Gastroesophageal sphincter (tissue), 4 donors: ENCODE results near the gene IKZF2. TPM values are rescaled to one million over a fixed set of nuclear protein-coding genes. Genes with fewer than 3 reads are reported as not detected.

ENCODE experiments used
- ATAC-seq: fragments of 150-250 bp; one replicate; pipeline ENCODE4 v1.9.1; 2016; ENCODE audit warnings: mild to moderate bottlenecking, moderate library complexity
- H3K27ac ChIP-seq, 4 donors: fragments of 200-600 bp; sonication (generic) in 3 of 4; 1 replicate in 3 of 4; 2 replicates in 1 of 4; pipeline ENCODE4 v1.5.1; 2016 to 2019
- H3K27me3 ChIP-seq: fragments of 200-600 bp; sonication (generic); one replicate; pipeline ENCODE4 v1.5.1; 2019
- H3K36me3 ChIP-seq, 2 donors: fragments of 200-600 bp; sonication (generic); one replicate each; pipeline ENCODE4 v1.5.1; 2019; ENCODE audit warnings: control low read depth in 1 of 2
- H3K4me1 ChIP-seq, 3 donors: fragments of 200-600 bp; sonication (generic); 1 replicate in 2 of 3; 2 replicates in 1 of 3; pipeline ENCODE4 v1.5.1; 2016 to 2019; ENCODE audit warnings: control low read depth in 2 of 3
- H3K4me3 ChIP-seq, 2 donors: fragments of 200-600 bp; sonication (generic); one replicate each; pipeline ENCODE4 v1.5.1; 2019; ENCODE audit warnings: mild to moderate bottlenecking in 1 of 2, moderate library complexity in 1 of 2
- H3K9me3 ChIP-seq, 3 donors: fragments of 200-600 bp; sonication (generic); one replicate each; pipeline ENCODE4 v1.5.1; 2017 to 2019; ENCODE audit warnings: control low read depth in 2 of 3
- EP300 ChIP-seq: sonication (generic); formaldehyde crosslinking; IDR thresholded peaks from one replicate; pipeline ENCODE4 v1.6.1; 2017; ENCODE audit warnings: antibody characterized with exemption, mild to moderate bottlenecking
- POLR2A ChIP-seq, 2 donors: fragments of 450-650 bp; IDR thresholded peaks; one replicate each; pipeline ENCODE4 v1.6.1; 2017; ENCODE audit warnings: antibody characterized with exemption in 2 of 2, mild to moderate bottlenecking in 2 of 2, moderate library complexity in 1 of 2
- POLR2AphosphoS5 ChIP-seq: sonication (generic); formaldehyde crosslinking; IDR thresholded peaks from one replicate; pipeline ENCODE4 v1.6.1; 2017; ENCODE audit warnings: antibody characterized with exemption
- WGBS, 2 donors: methylation state at CpG; one replicate each; pipeline ENCODE4 v1.1.5; 2018; ENCODE audit warnings: low coverage in 1 of 2; 5-methylcytosine and 5-hydroxymethylcytosine counted together
- total RNA-seq, 4 donors: library from RNA; depleted of rRNA; stranded (reverse); fragments of >200 nt; gene quantifications; one replicate each; pipeline ENCODE4 v1.1.0, GENCODE V29; 2016
- TF ChIP-seq, protein P1 (sequence below), 4 experiments: fragments of 200-600 bp in 2 of 4; fragments of 450-650 bp in 2 of 4; sonication (generic) in 1 of 4; IDR thresholded peaks; one replicate each; pipeline ENCODE4 v1.5.1; 2017 to 2019; ENCODE audit warnings: antibody characterized with exemption in 4 of 4, mild to moderate bottlenecking in 2 of 4, moderate library complexity in 2 of 4

Gene IKZF2
- total RNA-seq, 4 donors from 2014 or later, result 4.2 to 11.6 (median 9.6) TPM

DNA sequence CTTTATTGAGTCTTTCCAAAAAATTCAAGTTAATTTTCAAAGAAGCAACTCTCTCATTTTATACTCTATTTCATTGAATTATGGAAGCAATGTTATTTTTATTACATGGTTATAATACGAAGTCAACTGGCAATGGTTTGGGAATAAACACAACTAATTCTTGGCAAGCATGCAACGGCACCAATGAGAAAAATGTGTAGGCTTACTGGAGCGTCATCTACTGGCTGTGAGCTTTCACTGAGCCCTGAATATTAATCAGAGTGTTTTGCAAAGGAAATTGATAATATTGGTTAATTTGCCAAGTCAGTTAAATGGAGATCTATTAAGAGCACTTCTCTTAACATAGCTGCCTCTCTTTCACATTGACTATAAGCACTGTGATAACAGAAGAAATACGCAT, 163.9 kb downstream of the IKZF2 start:
- Histone ChIP-seq H3K4me3 (no peak overlapping the region), H3K9me3 (no peaks in the 10 kb centered on the region), H3K36me3 (peaks cover 0 to 4% of the 10 kb centered on the region in 2 donors), H3K4me1 (no peaks in the 10 kb centered on the region), H3K27ac (no peak overlapping the region), H3K27me3 (no peaks in the 10 kb centered on the region)
- WGBS, 2 donors, result 63 to 65% methylated on average over 3 to 4 of the region's 4 CpGs
- TF ChIP-seq EP300, result no peak
- TF ChIP-seq, protein P1, sequence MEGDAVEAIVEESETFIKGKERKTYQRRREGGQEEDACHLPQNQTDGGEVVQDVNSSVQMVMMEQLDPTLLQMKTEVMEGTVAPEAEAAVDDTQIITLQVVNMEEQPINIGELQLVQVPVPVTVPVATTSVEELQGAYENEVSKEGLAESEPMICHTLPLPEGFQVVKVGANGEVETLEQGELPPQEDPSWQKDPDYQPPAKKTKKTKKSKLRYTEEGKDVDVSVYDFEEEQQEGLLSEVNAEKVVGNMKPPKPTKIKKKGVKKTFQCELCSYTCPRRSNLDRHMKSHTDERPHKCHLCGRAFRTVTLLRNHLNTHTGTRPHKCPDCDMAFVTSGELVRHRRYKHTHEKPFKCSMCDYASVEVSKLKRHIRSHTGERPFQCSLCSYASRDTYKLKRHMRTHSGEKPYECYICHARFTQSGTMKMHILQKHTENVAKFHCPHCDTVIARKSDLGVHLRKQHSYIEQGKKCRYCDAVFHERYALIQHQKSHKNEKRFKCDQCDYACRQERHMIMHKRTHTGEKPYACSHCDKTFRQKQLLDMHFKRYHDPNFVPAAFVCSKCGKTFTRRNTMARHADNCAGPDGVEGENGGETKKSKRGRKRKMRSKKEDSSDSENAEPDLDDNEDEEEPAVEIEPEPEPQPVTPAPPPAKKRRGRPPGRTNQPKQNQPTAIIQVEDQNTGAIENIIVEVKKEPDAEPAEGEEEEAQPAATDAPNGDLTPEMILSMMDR (IDR thresholded peaks at IDR 0.05), result no peak
- TF ChIP-seq POLR2A (IDR thresholded peaks at IDR 0.05), result no peak
- no peak for TF ChIP-seq POLR2AphosphoS5
- no peak for ATAC-seq

GRCh38 chr2:212984129-212984528, 167.3 kb downstream of the IKZF2 start:
- TF ChIP-seq POLR2A (IDR thresholded peaks at IDR 0.05) (no peak), POLR2AphosphoS5 (no peak), EP300 (no peak)
- TF ChIP-seq, protein P1 (IDR thresholded peaks at IDR 0.05), result no peak
- H3K9me3 ChIP-seq, result no peaks in the 10 kb centered on the region
- H3K4me1 ChIP-seq, result no peaks in the 10 kb centered on the region
- peaks cover 0 to 4% of the 10 kb centered on the region in 2 donors for H3K36me3 ChIP-seq
- no peak overlapping the region for H3K27ac ChIP-seq
- 72 to 81% methylated on average over 5 to 6 of the region's 6 CpGs for WGBS, 2 donors
- no peak overlapping the region for H3K4me3 ChIP-seq
- no peaks in the 10 kb centered on the region for H3K27me3 ChIP-seq
- ATAC-seq, result no peak

DNA sequence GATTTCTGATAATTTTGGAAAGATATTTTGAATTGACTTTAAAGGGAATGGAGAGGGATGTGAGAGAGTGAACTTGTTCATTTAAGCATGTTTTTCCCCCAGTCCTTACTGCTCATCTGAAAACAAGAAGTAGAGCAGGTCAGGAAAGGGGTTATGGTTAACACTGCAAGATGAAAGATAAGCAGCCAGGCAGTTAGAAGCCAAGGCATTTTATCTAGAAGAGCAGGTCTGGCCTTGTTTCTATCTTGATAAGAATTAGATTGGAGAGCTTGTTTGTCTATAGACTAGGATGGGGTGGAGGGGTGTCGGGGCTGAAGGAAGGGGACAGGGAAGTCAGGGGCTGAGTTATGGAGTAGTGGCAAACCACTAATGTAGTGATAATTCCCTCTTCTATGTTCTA, 171.6 kb downstream of the IKZF2 start:
- TF ChIP-seq EP300 (no peak), POLR2A (IDR thresholded peaks at IDR 0.05) (no peak), POLR2AphosphoS5 (no peak)
- TF ChIP-seq, protein P1 (IDR thresholded peaks at IDR 0.05), result no peak
- no peak for ATAC-seq
- H3K27me3 ChIP-seq, result no peaks in the 10 kb centered on the region
- no peak overlapping the region for H3K4me3 ChIP-seq
- H3K4me1 ChIP-seq, result no peaks in the 10 kb centered on the region
- no peaks in the 10 kb centered on the region for H3K9me3 ChIP-seq
- WGBS, 2 donors, result 55 to 82% methylated on average over 1 of the region's 1 CpG
- H3K27ac ChIP-seq, result no peak overlapping the region
- H3K36me3 ChIP-seq, result no peaks in the 10 kb centered on the region

- H3K36me3 ChIP-seq, result no peaks in the 10 kb centered on the region
- TF ChIP-seq POLR2A (IDR thresholded peaks at IDR 0.05), result no peak
- TF ChIP-seq POLR2AphosphoS5, result no peak
- TF ChIP-seq EP300, result no peak
- TF ChIP-seq, protein P1 (IDR thresholded peaks at IDR 0.05), result no peak
- H3K27ac ChIP-seq, result no peak overlapping the region
- no peaks in the 10 kb centered on the region for H3K9me3 ChIP-seq
- no peak overlapping the region for H3K4me3 ChIP-seq
- H3K27me3 ChIP-seq, result no peaks in the 10 kb centered on the region
- WGBS, 2 donors, result 19 to 69% methylated on average over 1 to 2 of the region's 2 CpGs
- H3K4me1 ChIP-seq, result no peaks in the 10 kb centered on the region
- no peak for ATAC-seq
Observed at GRCh38 chr2:212979046-212979612, 172.3 kb downstream of the IKZF2 start.

DNA sequence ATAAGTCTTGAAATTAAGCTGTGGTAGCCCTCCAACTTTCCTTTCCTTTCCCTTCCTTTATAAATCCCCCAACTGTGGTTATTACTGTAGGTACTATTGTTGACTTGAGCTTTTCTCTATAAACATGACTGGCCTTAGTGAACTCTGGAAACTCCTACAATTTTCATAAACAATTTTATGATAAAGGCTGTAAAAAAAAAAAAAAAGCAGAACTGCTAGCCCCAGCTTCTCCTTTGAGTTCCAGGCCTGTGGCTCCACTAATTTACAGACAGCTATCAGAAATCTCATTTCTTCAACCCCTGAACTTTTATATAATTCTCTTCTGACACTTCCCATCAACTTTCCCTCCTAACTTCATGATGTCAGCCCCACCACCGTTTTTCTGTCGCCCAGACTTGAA, 174.3 kb downstream of the IKZF2 start:
- no peak for TF ChIP-seq EP300
- TF ChIP-seq POLR2A (IDR thresholded peaks at IDR 0.05), result no peak
- no peak for TF ChIP-seq POLR2AphosphoS5
- TF ChIP-seq, protein P1 (IDR thresholded peaks at IDR 0.05), result no peak
- H3K9me3 ChIP-seq, result no peaks in the 10 kb centered on the region
- no peaks in the 10 kb centered on the region for H3K36me3 ChIP-seq
- WGBS, 2 donors, result 63 to 78% methylated on average over 2 of the region's 2 CpGs
- no peaks in the 10 kb centered on the region for H3K27me3 ChIP-seq
- no peak overlapping the region for H3K27ac ChIP-seq
- no peaks in the 10 kb centered on the region for H3K4me1 ChIP-seq
- ATAC-seq, result no peak
- no peak overlapping the region for H3K4me3 ChIP-seq
